RPMI8226 (cell line): ENCODE results near the gene UFD1.

Experiments used
- DNase-seq: peaks from one replicate; pipeline ENCODE4 v3.0.0-alpha.2; 2015

Gene UFD1

GRCh38 chr22:19466848-19467752 lies 11.9 kb downstream of the UFD1 start:
- no peak for DNase-seq

- no peak for DNase-seq
Observed at GRCh38 chr22:19466126-19466716, 12.8 kb downstream of the UFD1 start.

- no peak for DNase-seq
Observed at GRCh38 chr22:19464975-19465374, 14.0 kb downstream of the UFD1 start.

- DNase-seq: no peak
Observed at GRCh38 chr22:19464546-19464945, 14.4 kb downstream of the UFD1 start.

DNA sequence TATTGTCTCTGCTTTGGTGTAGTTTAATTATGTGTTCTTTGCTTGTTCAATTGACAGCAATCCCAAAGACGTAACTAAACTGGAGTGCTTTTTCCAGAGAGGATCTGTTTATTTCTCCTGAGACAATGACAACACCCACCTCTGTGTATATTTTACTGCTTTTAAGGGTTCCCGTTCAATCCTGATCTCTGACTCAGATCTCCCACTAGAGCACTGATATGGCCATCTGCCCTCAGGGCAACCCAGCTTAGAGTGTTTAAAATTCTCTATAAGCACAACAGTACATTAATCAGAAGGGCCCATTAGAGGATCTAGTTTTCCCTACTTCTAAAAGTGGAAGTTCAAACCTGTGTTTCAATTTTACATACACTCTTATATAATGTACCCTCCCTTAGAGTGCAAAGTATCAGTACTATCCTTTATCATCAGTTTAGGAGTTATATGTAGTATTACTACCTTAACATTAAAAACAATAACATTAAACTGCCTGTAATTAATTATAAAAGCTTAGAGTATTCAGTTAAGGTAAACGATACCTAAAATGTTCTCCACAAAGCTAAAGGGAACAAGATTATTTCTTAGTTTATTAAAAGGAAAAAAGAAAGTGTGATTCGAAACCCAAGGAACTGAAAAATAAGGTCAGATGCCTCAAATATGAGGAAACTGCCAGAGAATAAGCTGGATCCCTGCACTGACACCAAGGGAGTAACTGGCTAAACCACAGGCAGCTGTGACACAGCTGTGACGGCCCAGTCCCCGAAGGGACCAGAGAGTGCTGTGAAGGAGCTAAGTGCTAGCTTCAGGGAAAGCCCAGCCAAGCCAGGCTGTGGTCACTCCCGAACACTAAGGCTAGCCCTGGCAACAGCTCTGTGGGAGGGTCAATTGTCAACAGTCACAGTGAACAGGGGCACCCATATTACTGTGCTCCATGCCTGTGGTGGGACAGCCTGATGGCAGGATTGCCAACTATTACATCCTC lies 15.2 kb downstream of the UFD1 start:
- DNase-seq: no peak

GRCh38 chr22:19463008-19463407 lies 16.0 kb downstream of the UFD1 start:
- no peak for DNase-seq

DNA sequence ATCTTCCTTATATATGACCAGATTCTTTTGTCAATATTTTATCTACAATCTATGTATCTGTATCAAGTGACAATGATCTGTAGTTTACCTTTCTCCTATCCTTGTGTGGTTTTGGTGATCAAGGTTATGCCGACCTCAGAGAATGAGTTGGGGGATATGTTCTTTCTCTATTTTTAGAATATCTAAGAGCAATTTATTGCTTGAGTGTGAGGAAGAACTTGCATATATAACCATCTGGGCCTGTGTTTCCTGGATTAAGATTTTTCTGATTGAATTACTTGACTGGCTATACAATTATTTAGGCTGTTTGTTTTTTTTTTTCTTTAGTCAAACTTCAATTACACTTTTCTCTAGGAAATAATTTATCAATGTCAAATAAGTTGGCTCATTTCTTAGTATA lies 17.5 kb downstream of the UFD1 start:
- DNase-seq: no peak

GRCh38 chr22:19460036-19460435 lies 19.0 kb downstream of the UFD1 start:
- no peak for DNase-seq

- DNase-seq: no peak
Observed at GRCh38 chr22:19457828-19458428, 21.1 kb downstream of the UFD1 start.

DNA sequence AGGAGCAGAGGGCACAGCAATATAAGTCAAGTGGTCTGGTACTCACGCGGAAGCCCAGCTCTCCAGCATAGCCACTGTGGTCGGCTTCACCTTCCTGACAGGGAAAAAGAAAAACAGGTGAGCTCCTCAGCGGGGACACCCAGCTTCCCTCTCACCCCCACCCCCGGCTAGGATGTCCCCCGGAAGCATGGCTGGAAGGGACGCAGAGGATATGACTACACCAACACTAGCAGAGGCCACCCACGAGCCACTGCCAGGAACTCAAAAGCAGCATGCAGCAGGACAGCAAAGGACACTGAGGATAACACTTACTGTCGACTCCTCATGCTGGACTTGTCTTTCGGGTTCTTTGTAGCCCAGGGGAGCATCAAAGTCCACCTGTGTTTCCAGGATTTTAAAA lies 22.5 kb downstream of the UFD1 start:
- DNase-seq: no peak

DNA sequence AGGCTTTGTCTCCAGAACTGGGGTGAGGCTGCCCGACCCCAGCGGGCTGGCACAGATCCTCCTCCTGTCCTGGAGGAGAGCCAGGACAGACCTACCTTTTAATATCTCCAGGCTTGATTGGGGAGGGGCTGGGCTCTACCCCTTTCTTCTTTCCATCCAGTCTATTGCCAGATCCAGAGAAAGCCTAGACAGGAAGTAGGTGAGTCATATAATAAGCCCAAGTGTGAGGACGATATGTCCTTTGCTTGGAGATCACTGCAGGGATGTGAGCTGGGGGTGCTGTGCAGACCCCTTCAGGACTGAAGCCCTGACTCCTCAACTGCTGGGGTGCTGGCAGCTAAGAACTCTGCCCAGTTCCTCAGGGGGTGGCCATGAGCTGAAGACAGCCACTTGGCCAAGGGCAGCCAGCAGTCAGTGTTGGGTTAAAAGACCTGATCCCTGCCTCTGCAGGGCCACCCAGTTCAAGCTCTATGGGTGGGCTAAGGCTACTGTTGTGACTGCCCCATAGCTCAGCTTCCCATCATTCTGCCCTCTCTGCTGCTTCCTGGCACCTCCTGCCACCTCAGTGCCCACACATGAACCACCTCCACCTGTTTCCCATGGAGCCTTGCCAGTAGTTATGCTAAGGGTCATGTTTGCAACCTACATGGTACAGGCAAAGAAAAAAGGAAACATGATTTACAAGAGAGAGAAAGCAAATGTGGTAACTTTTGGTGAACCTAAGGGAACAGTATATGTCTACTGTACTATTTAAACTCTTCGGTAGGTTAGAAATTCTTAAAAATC lies 23.2 kb downstream of the UFD1 start:
- no peak for DNase-seq

GRCh38 chr22:19455033-19455432 lies 24.0 kb downstream of the UFD1 start:
- DNase-seq: no peak

- DNase-seq: no peak
Observed at GRCh38 chr22:19454156-19454555, 24.8 kb downstream of the UFD1 start.

DNA sequence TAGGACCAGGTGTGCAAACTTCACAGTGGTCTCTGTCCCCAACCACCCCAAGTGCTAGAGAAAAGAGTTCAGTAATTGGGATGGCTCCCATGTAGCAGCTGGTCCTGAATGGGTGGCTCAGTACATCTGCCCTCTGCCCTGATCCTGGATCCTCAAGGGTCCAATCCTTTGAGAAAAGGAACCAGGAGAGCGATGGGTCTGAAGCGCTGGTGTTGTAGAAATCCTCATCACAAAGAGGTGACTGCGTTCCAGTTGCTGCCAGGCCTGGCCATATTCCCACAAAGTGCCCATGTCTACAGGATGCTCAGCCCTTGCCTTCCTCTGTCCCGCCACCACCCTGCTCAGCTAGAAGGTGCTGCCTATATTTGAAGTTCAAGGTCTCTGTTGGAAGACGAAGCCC lies 25.3 kb downstream of the UFD1 start:
- no peak for DNase-seq

- no peak for DNase-seq
Observed at GRCh38 chr22:19451570-19451969, 27.4 kb downstream of the UFD1 start.

GRCh38 chr22:19450363-19451175 lies 28.4 kb downstream of the UFD1 start:
- DNase-seq: no peak

DNA sequence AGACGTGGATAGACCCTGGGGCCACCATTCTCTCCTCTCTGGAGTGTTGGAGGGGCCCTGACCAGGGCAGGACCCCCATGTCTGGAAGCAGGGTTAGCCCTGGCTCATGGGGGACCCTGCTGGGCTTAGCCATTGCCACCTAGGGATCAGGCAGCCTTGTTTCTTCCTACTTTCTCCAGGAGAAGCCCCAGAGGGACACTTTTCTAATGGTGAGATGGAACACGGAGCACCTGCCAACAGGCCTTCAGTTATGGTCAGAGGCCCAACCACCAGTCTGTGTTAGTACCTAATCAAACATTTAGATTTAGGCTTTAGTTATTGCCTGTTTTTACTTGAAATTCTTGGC lies 29.6 kb downstream of the UFD1 start:
- DNase-seq: no peak

- no peak for DNase-seq
Observed at GRCh38 chr22:19448739-19449421, 30.1 kb downstream of the UFD1 start.

DNA sequence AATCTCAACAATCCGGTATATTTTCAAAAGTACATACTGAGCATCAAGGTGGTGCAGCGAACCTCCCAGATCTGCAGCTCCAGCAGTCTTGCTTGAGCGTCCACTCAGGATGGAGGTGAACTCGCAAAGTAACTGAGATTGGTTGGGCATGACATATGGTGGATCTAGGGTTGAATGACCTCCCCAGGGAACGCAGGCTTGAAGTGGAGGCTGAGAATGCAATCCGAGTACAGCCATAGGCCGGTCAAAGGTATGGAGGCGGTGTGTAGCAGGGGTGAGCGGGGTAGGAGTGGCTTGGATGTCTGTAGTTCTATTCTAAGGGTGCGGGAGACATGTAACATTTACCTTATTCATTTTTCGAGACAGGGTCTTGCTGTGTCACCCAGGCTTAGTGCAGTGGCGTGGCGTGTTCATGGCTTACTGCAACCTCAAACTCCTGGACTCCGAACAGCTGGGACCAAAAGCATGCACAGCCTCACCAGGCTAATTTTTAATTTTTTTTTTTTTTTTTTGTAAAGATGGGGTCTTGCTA lies 30.9 kb downstream of the UFD1 start:
- no peak for DNase-seq

GRCh38 chr22:19447330-19448075 lies 31.5 kb downstream of the UFD1 start, which contains the start of gene C22orf39:
TSS of gene C22orf39 (minus strand) at chr22:19447711. CDS start at chr22:19447688, 23 bp downstream.
- DNase-seq: peak; percentile 75
